GM12874 (cell line): Measurements from ENCODE around the gene AXL.

Experiments used
- TF ChIP-seq, protein P1 (sequence below): IDR thresholded peaks from 2 replicates; pipeline ENCODE4 v1.5.1; 2011; ENCODE audit warnings: low read depth, mild to moderate bottlenecking, control low read depth, low read length, moderate library complexity; ENCODE audit not compliant: insufficient read depth

The AXL gene

GRCh38 chr19:41244117-41244516, 25.1 kb downstream of the AXL start:
- TF ChIP-seq, protein P1, sequence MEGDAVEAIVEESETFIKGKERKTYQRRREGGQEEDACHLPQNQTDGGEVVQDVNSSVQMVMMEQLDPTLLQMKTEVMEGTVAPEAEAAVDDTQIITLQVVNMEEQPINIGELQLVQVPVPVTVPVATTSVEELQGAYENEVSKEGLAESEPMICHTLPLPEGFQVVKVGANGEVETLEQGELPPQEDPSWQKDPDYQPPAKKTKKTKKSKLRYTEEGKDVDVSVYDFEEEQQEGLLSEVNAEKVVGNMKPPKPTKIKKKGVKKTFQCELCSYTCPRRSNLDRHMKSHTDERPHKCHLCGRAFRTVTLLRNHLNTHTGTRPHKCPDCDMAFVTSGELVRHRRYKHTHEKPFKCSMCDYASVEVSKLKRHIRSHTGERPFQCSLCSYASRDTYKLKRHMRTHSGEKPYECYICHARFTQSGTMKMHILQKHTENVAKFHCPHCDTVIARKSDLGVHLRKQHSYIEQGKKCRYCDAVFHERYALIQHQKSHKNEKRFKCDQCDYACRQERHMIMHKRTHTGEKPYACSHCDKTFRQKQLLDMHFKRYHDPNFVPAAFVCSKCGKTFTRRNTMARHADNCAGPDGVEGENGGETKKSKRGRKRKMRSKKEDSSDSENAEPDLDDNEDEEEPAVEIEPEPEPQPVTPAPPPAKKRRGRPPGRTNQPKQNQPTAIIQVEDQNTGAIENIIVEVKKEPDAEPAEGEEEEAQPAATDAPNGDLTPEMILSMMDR: no peak

DNA sequence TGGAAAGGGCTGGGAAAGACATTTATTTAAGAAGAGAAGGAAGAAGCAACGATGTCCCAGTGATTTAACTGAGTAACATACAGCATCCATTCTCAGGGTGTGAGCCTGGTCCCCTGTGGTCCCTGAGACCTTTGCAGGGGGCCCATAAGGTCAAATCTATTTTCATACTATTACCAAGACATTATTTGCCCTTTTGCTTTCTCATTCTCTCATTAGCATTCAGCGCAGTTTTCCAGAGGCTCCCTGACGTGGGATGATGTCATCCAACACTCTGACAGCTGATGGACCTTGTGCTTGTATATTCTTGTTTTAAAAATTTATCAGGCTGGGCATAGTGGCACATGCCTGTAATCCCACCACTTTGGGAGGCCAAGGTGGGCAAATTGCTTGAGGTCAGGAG, 26.8 kb downstream of the AXL start:
- TF ChIP-seq, protein P1: no peak

GRCh38 chr19:41248895-41249294, 29.9 kb downstream of the AXL start:
- TF ChIP-seq, protein P1: no peak

- TF ChIP-seq, protein P1: no peak
These were observed 30.8 kb downstream of the AXL start for GRCh38 chr19:41249707-41250423.

GRCh38 chr19:41253660-41254059, 34.6 kb downstream of the AXL start:
- TF ChIP-seq, protein P1: no peak

DNA sequence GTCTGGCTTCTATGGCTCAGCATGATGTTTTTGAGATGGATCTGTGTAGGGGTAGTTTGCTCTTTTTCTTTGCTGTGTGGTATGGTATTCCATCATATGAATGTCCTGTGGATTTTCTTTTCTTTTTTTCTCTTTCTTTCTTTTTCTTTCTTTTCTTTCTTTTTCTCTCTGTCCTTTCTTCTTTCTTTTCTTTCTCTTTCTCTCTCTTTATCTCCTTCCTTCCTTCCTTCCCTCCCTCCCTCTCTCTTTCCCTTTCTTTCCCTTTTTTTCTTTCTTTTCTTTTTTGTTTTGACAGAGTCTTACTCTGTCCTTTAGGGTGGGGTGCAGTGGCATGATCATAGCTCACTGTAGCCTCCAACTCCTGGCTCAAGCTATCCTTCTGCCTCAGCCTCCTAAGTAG, 36.1 kb downstream of the AXL start:
- TF ChIP-seq, protein P1: no peak

GRCh38 chr19:41261474-41262190, 42.6 kb downstream of the AXL start:
- TF ChIP-seq, protein P1: no peak
